Activated CD4-positive, alpha-beta memory T cell treated with anti-CD3 and anti-CD28 coated beads, Interleukin-2, amount 10 ng/mL, durations not matched to agents 7 days and 5 days (primary cell): ENCODE data around the gene MLN. TPM values are rescaled to one million over a fixed set of nuclear protein-coding genes. Genes with fewer than 3 reads are reported as not detected.
A peak's percentile ranks its signal among the peaks of the same experiment; 100 is the strongest.

Experiments used
- CTCF ChIA-PET: fragments of 350-600 bp; sonication (Branson Sonifier 250); formaldehyde crosslinking; loops from one replicate; lab custom pipeline; 2021; ENCODE audit warnings: antibody characterized with exemption, inconsistent platforms; lab: Charles Lee
- POLR2A ChIA-PET: fragments of 350-600 bp; sonication (Branson Sonifier 250); formaldehyde crosslinking; loops from one replicate; lab custom pipeline; 2021; ENCODE audit warnings: antibody characterized with exemption; lab: Charles Lee
- DNase-seq: peaks from one replicate; pipeline ENCODE4 v3.0.0-alpha.2; 2020
- H3K27ac Mint-ChIP-seq: one replicate; pipeline ENCODE4 v1.8.0; 2021; ENCODE audit warnings: mild to moderate bottlenecking, mixed read lengths
- H3K27me3 Mint-ChIP-seq: one replicate; pipeline ENCODE4 v1.8.0; 2021; ENCODE audit warnings: mixed read lengths
- H3K36me3 Mint-ChIP-seq: one replicate; pipeline ENCODE4 v1.8.0; 2021; ENCODE audit warnings: low read depth, mixed read lengths
- H3K4me1 Mint-ChIP-seq: one replicate; pipeline ENCODE4 v1.8.0; 2021; ENCODE audit warnings: mixed read lengths
- H3K4me3 Mint-ChIP-seq: one replicate; pipeline ENCODE4 v1.8.0; 2021; ENCODE audit warnings: mild to moderate bottlenecking, mixed read lengths
- H3K9me3 Mint-ChIP-seq: one replicate; pipeline ENCODE4 v1.8.0; 2021; ENCODE audit warnings: mixed read lengths
- total RNA-seq, 2 experiments: library from RNA; stranded (reverse); gene quantifications; one replicate each; pipeline ENCODE4 v1.2.3, GENCODE V29; 2021

The MLN gene
- total RNA-seq, 2 experiments from 2014 or later = not detected

GRCh38 chr6:33801611-33802010 is 2.2 kb downstream of the MLN start:
- peaks cover 35% of the 10 kb centered on the region for H3K27me3 Mint-ChIP-seq
- CTCF ChIA-PET = no interaction called here
- no peaks in the 10 kb centered on the region for H3K36me3 Mint-ChIP-seq
- no peak for DNase-seq
- H3K4me3 Mint-ChIP-seq = no peak overlapping the region
- POLR2A ChIA-PET = interaction anchor here (1.0 kb wide), 1 partner anchor 13 kb away, joined by 3 read pairs; no protein-coding TSS in a partner anchor
- H3K9me3 Mint-ChIP-seq = no peaks in the 10 kb centered on the region
- peaks cover 4% of the 10 kb centered on the region for H3K4me1 Mint-ChIP-seq
- no peak overlapping the region for H3K27ac Mint-ChIP-seq

DNA sequence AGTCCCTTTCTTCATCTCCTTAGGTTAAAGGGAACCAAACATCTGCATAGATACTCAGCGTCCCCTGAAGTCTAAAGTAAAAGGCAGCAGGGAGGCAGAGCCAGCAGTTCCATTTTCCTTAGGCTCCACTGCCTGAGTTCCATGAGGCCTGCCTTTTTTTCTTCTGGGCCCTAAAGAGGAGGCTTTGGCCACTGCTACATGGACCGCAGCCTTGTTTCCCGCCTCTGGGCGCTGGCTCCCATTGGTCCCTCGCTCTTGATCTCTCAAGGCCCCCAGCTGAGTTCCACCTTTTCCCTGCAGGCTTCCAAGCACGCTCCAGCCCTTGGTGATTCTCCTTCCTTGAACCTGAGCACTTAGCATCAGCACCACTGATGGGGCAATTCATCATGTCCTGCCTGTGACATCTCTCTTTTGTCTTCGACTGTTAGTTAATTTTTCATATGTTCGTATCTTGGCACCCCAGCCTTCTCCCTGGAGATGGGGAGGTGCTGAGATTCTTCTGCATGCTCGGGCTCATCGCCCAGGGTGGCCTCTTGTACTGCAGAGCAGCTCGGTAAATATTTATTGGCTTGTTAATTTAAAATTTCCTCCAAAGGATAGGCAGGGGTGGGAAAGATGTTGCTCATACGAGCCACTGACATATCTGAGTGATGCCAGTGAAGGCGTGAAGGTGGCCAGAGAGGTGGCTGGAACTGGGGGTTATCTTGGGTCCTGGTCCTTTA is 3.4 kb downstream of the MLN start:
- Mint-ChIP-seq H3K9me3 (no peaks in the 10 kb centered on the region), H3K27me3 (peaks cover 30% of the 10 kb centered on the region), H3K36me3 (no peaks in the 10 kb centered on the region), H3K4me3 (no peak overlapping the region), H3K27ac (no peak overlapping the region), H3K4me1 (peaks cover 4% of the 10 kb centered on the region)
- no peak for DNase-seq
- ChIA-PET CTCF (no interaction called here), POLR2A (interaction anchor here (1.0 kb wide), 1 partner anchor 12 kb away, joined by 3 read pairs; no protein-coding TSS in a partner anchor)

- H3K27me3 Mint-ChIP-seq = peaks cover 31% of the 10 kb centered on the region
- no peaks in the 10 kb centered on the region for H3K9me3 Mint-ChIP-seq
- H3K4me3 Mint-ChIP-seq = no peak overlapping the region
- H3K27ac Mint-ChIP-seq = no peak overlapping the region
- H3K4me1 Mint-ChIP-seq = peaks cover 4% of the 10 kb centered on the region
- ChIA-PET CTCF (no interaction called here), POLR2A (no interaction called here)
- no peak for DNase-seq
- H3K36me3 Mint-ChIP-seq = no peaks in the 10 kb centered on the region
Measured at GRCh38 chr6:33799454-33800113, 4.2 kb downstream of the MLN start.

GRCh38 chr6:33798343-33798848 is 5.4 kb downstream of the MLN start:
- POLR2A ChIA-PET = no interaction called here
- no peak for DNase-seq
- peaks cover 36% of the 10 kb centered on the region for H3K27me3 Mint-ChIP-seq
- H3K4me1 Mint-ChIP-seq = peaks cover 4% of the 10 kb centered on the region
- no peaks in the 10 kb centered on the region for H3K36me3 Mint-ChIP-seq
- H3K27ac Mint-ChIP-seq = no peak overlapping the region
- H3K9me3 Mint-ChIP-seq = no peaks in the 10 kb centered on the region
- CTCF ChIA-PET = no interaction called here
- no peak overlapping the region for H3K4me3 Mint-ChIP-seq

GRCh38 chr6:33797626-33798342 is 6.0 kb downstream of the MLN start:
- ChIA-PET CTCF (no interaction called here), POLR2A (interaction anchor here (1.2 kb wide), 1 partner anchor 10 kb away, joined by 5 read pairs; no protein-coding TSS in a partner anchor)
- no peak overlapping the region for H3K4me3 Mint-ChIP-seq
- H3K36me3 Mint-ChIP-seq = no peaks in the 10 kb centered on the region
- no peak for DNase-seq
- H3K9me3 Mint-ChIP-seq = no peaks in the 10 kb centered on the region
- H3K4me1 Mint-ChIP-seq = peaks cover 4% of the 10 kb centered on the region
- H3K27me3 Mint-ChIP-seq = peaks cover 41% of the 10 kb centered on the region
- H3K27ac Mint-ChIP-seq = no peak overlapping the region

DNA sequence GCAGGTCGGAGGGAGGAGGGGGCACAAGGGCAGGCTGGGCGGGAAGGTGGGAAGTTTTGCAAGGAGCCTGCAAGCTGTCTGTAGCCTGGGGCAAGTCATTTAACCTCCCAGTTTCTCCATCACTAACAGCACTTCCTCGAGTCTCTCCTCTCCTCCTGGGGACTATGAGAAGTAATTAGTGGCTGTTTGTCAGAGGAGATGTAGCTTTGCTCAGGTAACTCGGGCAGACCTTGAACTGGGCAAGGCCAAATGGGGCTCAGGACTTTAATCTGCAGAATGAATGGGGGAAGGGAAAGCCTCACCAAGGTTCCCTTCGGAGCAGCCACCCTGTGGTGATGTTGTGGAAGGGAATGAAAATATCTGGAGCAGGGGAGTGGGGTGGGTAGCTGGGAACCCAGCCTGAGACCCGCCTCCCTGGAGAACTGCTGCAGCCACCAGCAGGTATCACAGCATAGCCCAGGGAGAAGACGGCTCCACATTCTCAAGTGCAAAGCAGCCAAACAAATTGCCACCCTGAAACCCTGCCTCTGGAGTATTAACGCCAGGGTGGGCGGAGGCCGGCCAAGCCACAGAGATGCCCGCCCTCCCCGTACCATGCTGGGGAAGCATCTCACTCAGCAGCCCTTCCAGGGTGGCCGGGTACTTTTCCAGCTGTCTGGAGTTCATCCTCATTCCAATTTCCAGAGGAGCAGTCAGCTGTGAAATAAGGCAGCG is 8.7 kb downstream of the MLN start:
- Mint-ChIP-seq H3K36me3 (no peaks in the 10 kb centered on the region), H3K27me3 (peaks cover 49% of the 10 kb centered on the region), H3K4me1 (peaks cover 4% of the 10 kb centered on the region), H3K27ac (no peak overlapping the region), H3K9me3 (no peaks in the 10 kb centered on the region), H3K4me3 (no peak overlapping the region)
- ChIA-PET POLR2A (no interaction called here), CTCF (interaction anchor here (1.5 kb wide), 1 partner anchor 24 kb away, joined by 5 read pairs; no protein-coding TSS in a partner anchor)
- DNase-seq = no peak

- CTCF ChIA-PET = interaction anchor here (1.1 kb wide), 1 partner anchor 20 kb away, joined by 3 read pairs; no protein-coding TSS in a partner anchor
- H3K36me3 Mint-ChIP-seq = peaks cover 1% of the 10 kb centered on the region
Measured at GRCh38 chr6:33792981-33793380, 10.8 kb downstream of the MLN start.

GRCh38 chr6:33791620-33792019 is 12.2 kb downstream of the MLN start:
- H3K4me3 Mint-ChIP-seq = no peak overlapping the region
- peaks cover 23% of the 10 kb centered on the region for H3K4me1 Mint-ChIP-seq
- peaks cover 7% of the 10 kb centered on the region for H3K36me3 Mint-ChIP-seq
- peaks cover 26% of the 10 kb centered on the region for H3K27me3 Mint-ChIP-seq
- POLR2A ChIA-PET = interaction anchor here (1.2 kb wide), 1 partner anchor 15 kb away, joined by 3 read pairs; no protein-coding TSS in a partner anchor
- CTCF ChIA-PET = no interaction called here
- no peaks in the 10 kb centered on the region for H3K9me3 Mint-ChIP-seq
- H3K27ac Mint-ChIP-seq = no peak overlapping the region
- no peak for DNase-seq

More at GRCh38 chr6:33792981-33793380, 10.8 kb downstream of the MLN start:
- Mint-ChIP-seq H3K4me1 (peaks cover 12% of the 10 kb centered on the region), H3K9me3 (no peaks in the 10 kb centered on the region), H3K27ac (no peak overlapping the region), H3K27me3 (peaks cover 34% of the 10 kb centered on the region), H3K4me3 (no peak overlapping the region)
- DNase-seq = no peak
- POLR2A ChIA-PET = no interaction called here

GRCh38 chr6:33790910-33791309 is 12.9 kb downstream of the MLN start:
- H3K4me1 Mint-ChIP-seq = peaks cover 30% of the 10 kb centered on the region
- no peak for DNase-seq
- H3K36me3 Mint-ChIP-seq = peaks cover 14% of the 10 kb centered on the region
- H3K4me3 Mint-ChIP-seq = no peak overlapping the region
- peaks cover 26% of the 10 kb centered on the region for H3K27me3 Mint-ChIP-seq
- no peaks in the 10 kb centered on the region for H3K9me3 Mint-ChIP-seq
- ChIA-PET CTCF (no interaction called here), POLR2A (interaction anchor here (1.2 kb wide), 1 partner anchor 15 kb away, joined by 3 read pairs; no protein-coding TSS in a partner anchor)
- H3K27ac Mint-ChIP-seq = no peak overlapping the region

DNA sequence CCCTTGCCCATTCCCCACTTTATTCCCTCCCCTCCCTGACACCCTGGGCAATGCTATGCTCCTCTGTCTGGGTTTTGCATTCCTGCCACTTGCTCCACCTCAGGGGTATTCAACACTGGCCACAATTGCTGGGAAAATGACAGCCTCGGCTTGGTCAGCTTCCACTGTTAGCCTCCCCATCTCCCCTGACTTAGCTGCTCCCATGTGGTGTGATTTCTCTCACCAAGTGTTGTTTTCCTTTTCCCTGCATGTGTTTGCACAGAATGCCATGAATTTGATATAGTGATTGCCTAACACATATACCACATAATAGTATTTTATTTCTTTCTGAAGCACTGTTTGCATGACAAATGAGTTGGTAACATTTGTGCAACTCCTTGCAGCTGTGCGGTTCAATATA is 13.4 kb downstream of the MLN start:
- Mint-ChIP-seq H3K36me3 (peaks cover 20% of the 10 kb centered on the region), H3K27ac (no peak overlapping the region), H3K4me3 (no peak overlapping the region), H3K27me3 (peaks cover 26% of the 10 kb centered on the region), H3K4me1 (peaks cover 36% of the 10 kb centered on the region), H3K9me3 (no peaks in the 10 kb centered on the region)
- CTCF ChIA-PET = no interaction called here
- no peak for DNase-seq
- POLR2A ChIA-PET = no interaction called here

DNA sequence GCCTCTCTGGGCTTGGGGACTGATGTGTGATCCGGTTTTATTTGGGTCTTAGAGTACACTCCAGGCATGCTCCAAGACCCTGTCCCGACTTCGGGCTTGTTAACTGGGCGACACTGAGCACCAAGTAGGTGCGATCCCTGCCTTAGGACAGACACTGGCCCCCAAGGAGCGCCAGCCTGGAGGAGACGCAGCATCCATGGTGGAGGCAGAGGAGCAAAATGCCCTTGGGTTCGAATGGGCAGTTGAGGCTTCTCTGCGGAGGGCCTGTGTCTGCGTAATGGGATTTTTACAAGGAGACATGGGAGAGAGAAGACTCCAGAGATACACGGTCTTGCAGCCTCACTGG is 14.3 kb downstream of the MLN start:
- Mint-ChIP-seq H3K27me3 (peaks cover 21% of the 10 kb centered on the region), H3K9me3 (no peaks in the 10 kb centered on the region), H3K4me1 (peaks cover 44% of the 10 kb centered on the region), H3K27ac (peak overlapping the region; percentile 75), H3K36me3 (peaks cover 28% of the 10 kb centered on the region), H3K4me3 (peak overlapping the region; percentile 78)
- DNase-seq = no peak
- ChIA-PET CTCF (no interaction called here), POLR2A (interaction anchor here (1.0 to 2.6 kb wide), 4 partner anchors 11 to 115 kb away, joined by 4 to 21 read pairs (median 13); partner anchors contain the start of gene UQCC2)
